ENCODE measurements around the gene EPB41.

Gene EPB41

GRCh38 chr1:28965271-28965870, 51.0 kb downstream of the EPB41 start:
- TF ChIP-seq ZNF274 (IDR thresholded peaks at IDR 0.05; ENCODE audit: low read depth, low read length): no peak

GRCh38 chr1:28966617-28967016, 52.2 kb downstream of the EPB41 start:
- no peak overlapping the region for H3K4me3 ChIP-seq (ENCODE audit: low read length)
- TF ChIP-seq ZNF274 (IDR thresholded peaks at IDR 0.05; ENCODE audit: low read depth, low read length): no peak

More at GRCh38 chr1:28965271-28965870, 51.0 kb downstream of the EPB41 start:
- H3K4me3 ChIP-seq (ENCODE audit: low read length): no peak overlapping the region

GRCh38 chr1:28971980-28972771, 57.8 kb downstream of the EPB41 start:
- no peak for TF ChIP-seq ZNF274 (IDR thresholded peaks at IDR 0.05; ENCODE audit: low read depth, low read length)
- no peak overlapping the region for H3K4me3 ChIP-seq (ENCODE audit: low read length)

- no peak for TF ChIP-seq ZNF274 (IDR thresholded peaks at IDR 0.05; ENCODE audit: low read depth, low read length)
- no peak overlapping the region for H3K4me3 ChIP-seq (ENCODE audit: low read length)
Observed at GRCh38 chr1:28973596-28974421, 59.4 kb downstream of the EPB41 start.

- no peak for TF ChIP-seq ZNF274 (IDR thresholded peaks at IDR 0.05; ENCODE audit: low read depth, low read length)
- no peak overlapping the region for H3K4me3 ChIP-seq (ENCODE audit: low read length)
Observed at GRCh38 chr1:28974432-28974831, 60.1 kb downstream of the EPB41 start.

GRCh38 chr1:28976248-28976647, 61.9 kb downstream of the EPB41 start:
- H3K4me3 ChIP-seq (ENCODE audit: low read length): no peak overlapping the region
- no peak for TF ChIP-seq ZNF274 (IDR thresholded peaks at IDR 0.05; ENCODE audit: low read depth, low read length)

- no peak overlapping the region for H3K4me3 ChIP-seq (ENCODE audit: low read length)
- TF ChIP-seq ZNF274 (IDR thresholded peaks at IDR 0.05; ENCODE audit: low read depth, low read length): no peak
Observed at GRCh38 chr1:28981210-28981609, 66.8 kb downstream of the EPB41 start.

GRCh38 chr1:28982198-28982597, 67.8 kb downstream of the EPB41 start:
- no peak overlapping the region for H3K4me3 ChIP-seq (ENCODE audit: low read length)
- TF ChIP-seq ZNF274 (IDR thresholded peaks at IDR 0.05; ENCODE audit: low read depth, low read length): no peak

GRCh38 chr1:28983091-28983490, 68.7 kb downstream of the EPB41 start:
- no peak overlapping the region for H3K4me3 ChIP-seq (ENCODE audit: low read length)
- no peak for TF ChIP-seq ZNF274 (IDR thresholded peaks at IDR 0.05; ENCODE audit: low read depth, low read length)

GRCh38 chr1:28983509-28984310, 69.3 kb downstream of the EPB41 start:
- TF ChIP-seq ZNF274 (IDR thresholded peaks at IDR 0.05; ENCODE audit: low read depth, low read length): no peak
- no peak overlapping the region for H3K4me3 ChIP-seq (ENCODE audit: low read length)

GRCh38 chr1:28984311-28984684, 69.9 kb downstream of the EPB41 start:
- no peak for TF ChIP-seq ZNF274 (IDR thresholded peaks at IDR 0.05; ENCODE audit: low read depth, low read length)
- no peak overlapping the region for H3K4me3 ChIP-seq (ENCODE audit: low read length)

GRCh38 chr1:28985427-28985826, 71.1 kb downstream of the EPB41 start:
- no peak overlapping the region for H3K4me3 ChIP-seq (ENCODE audit: low read length)
- no peak for TF ChIP-seq ZNF274 (IDR thresholded peaks at IDR 0.05; ENCODE audit: low read depth, low read length)

GRCh38 chr1:28986306-28986910, 72.0 kb downstream of the EPB41 start:
- H3K4me3 ChIP-seq (ENCODE audit: low read length): no peak overlapping the region

More at GRCh38 chr1:28986306-28986910, 72.0 kb downstream of the EPB41 start:
- TF ChIP-seq ZNF274 (IDR thresholded peaks at IDR 0.05; ENCODE audit: low read depth, low read length): no peak

Data from GM08714 (cell line).